Measurements from ENCODE around the gene DTNBP1. TPM values are rescaled to one million over a fixed set of nuclear protein-coding genes. Genes with fewer than 3 reads are reported as not detected.

DTNBP1 gene
- total RNA-seq, 6 donors from 2014 or later = 16.2 to 33.5 (median 21.3) TPM

Small RNAs within 50 kb of the gene (small RNA-seq; reads per million reads assigned to genes)
- gene RF00001 = 0 reads per million in 4 donors
